Osteocyte (in vitro differentiated cells): Measurements from ENCODE around the gene CASP7. TPM values are rescaled to one million over a fixed set of nuclear protein-coding genes. Genes with fewer than 3 reads are reported as not detected.
"Not testable (repeated sequence)": the region's sequence is repeated elsewhere in the genome, so short reads cannot be mapped to it uniquely, and the experiment has no call there.

ENCODE experiments used
- DNase-seq: peaks from one replicate; pipeline ENCODE4 v3.0.0; 2021; ENCODE audit warnings: mixed read lengths; ENCODE audit not compliant: unreplicated experiment; ENCODE audit errors: extremely low spot score
- H3K27ac Mint-ChIP-seq: one replicate; pipeline ENCODE4 v1.8.0; 2021; ENCODE audit warnings: mild to moderate bottlenecking, mixed read lengths; ENCODE audit not compliant: unreplicated experiment
- H3K27me3 Mint-ChIP-seq: one replicate; pipeline ENCODE4 v1.8.0; 2021; ENCODE audit warnings: mixed read lengths; ENCODE audit not compliant: unreplicated experiment
- H3K36me3 Mint-ChIP-seq: one replicate; pipeline ENCODE4 v1.8.0; 2021; ENCODE audit warnings: mixed read lengths; ENCODE audit not compliant: unreplicated experiment
- H3K4me1 Mint-ChIP-seq: one replicate; pipeline ENCODE4 v1.8.0; 2021; ENCODE audit warnings: mixed read lengths; ENCODE audit not compliant: unreplicated experiment
- H3K4me3 Mint-ChIP-seq: one replicate; pipeline ENCODE4 v1.8.0; 2021; ENCODE audit warnings: mild to moderate bottlenecking, moderate library complexity, mixed read lengths; ENCODE audit not compliant: unreplicated experiment
- H3K9me3 Mint-ChIP-seq: one replicate; pipeline ENCODE4 v1.8.0; 2021; ENCODE audit warnings: mixed read lengths; ENCODE audit not compliant: unreplicated experiment
- CTCF ChIP-seq: fragments of 200-600 bp; sonication (generic); IDR thresholded peaks from 2 replicates; pipeline ENCODE4 v1.5.0; 2021; ENCODE audit warnings: antibody characterized with exemption, mild to moderate bottlenecking, moderate library complexity
- total RNA-seq: library from RNA; stranded (reverse); gene quantifications from 2 replicates; pipeline ENCODE4 v1.2.1, GENCODE V29; 2021

CASP7 gene
- total RNA-seq, 1 donor from 2014 or later, result 30.1 TPM

GRCh38 chr10:113762083-113762482 lies 82.4 kb downstream of the CASP7 start:
- peaks cover 1% of the 10 kb centered on the region for H3K36me3 Mint-ChIP-seq
- peaks cover 54% of the 10 kb centered on the region for H3K27me3 Mint-ChIP-seq
- H3K4me3 Mint-ChIP-seq, result no peak overlapping the region
- no peaks in the 10 kb centered on the region for H3K4me1 Mint-ChIP-seq
- peaks cover 8% of the 10 kb centered on the region for H3K9me3 Mint-ChIP-seq
- H3K27ac Mint-ChIP-seq, result no peak overlapping the region
- no peak for TF ChIP-seq CTCF
- DNase-seq, result no peak

GRCh38 chr10:113764582-113764981 lies 84.9 kb downstream of the CASP7 start:
- Mint-ChIP-seq H3K27me3 (peaks cover 70% of the 10 kb centered on the region), H3K4me1 (no peaks in the 10 kb centered on the region), H3K9me3 (peaks cover 8% of the 10 kb centered on the region), H3K36me3 (peaks cover 1% of the 10 kb centered on the region), H3K4me3 (no peak overlapping the region), H3K27ac (no peak overlapping the region)
- no peak for DNase-seq
- TF ChIP-seq CTCF, result no peak

- TF ChIP-seq CTCF, result no peak
- Mint-ChIP-seq H3K9me3 (peaks cover 8% of the 10 kb centered on the region), H3K36me3 (peaks cover 1% of the 10 kb centered on the region), H3K4me3 (no peak overlapping the region), H3K27me3 (peaks cover 72% of the 10 kb centered on the region), H3K4me1 (no peaks in the 10 kb centered on the region), H3K27ac (no peak overlapping the region)
- DNase-seq, result no peak
These were observed 86.2 kb downstream of the CASP7 start for GRCh38 chr10:113765910-113766309.

- Mint-ChIP-seq H3K9me3 (peaks cover 8% of the 10 kb centered on the region), H3K27me3 (peaks cover 80% of the 10 kb centered on the region), H3K4me3 (no peak overlapping the region), H3K36me3 (peaks cover 1% of the 10 kb centered on the region), H3K4me1 (peaks cover 2% of the 10 kb centered on the region), H3K27ac (no peak overlapping the region)
- no peak for TF ChIP-seq CTCF
- no peak for DNase-seq
These were observed 87.5 kb downstream of the CASP7 start for GRCh38 chr10:113767222-113767621.

GRCh38 chr10:113770346-113770745 lies 90.6 kb downstream of the CASP7 start:
- H3K4me3 Mint-ChIP-seq, result no peak overlapping the region
- TF ChIP-seq CTCF, result no peak
- peaks cover 2% of the 10 kb centered on the region for H3K4me1 Mint-ChIP-seq
- H3K27ac Mint-ChIP-seq, result no peak overlapping the region
- no peak for DNase-seq
- H3K36me3 Mint-ChIP-seq, result no peaks in the 10 kb centered on the region
- no peaks in the 10 kb centered on the region for H3K9me3 Mint-ChIP-seq
- H3K27me3 Mint-ChIP-seq, result peaks cover 68% of the 10 kb centered on the region

- H3K9me3 Mint-ChIP-seq, H3K4me1 Mint-ChIP-seq, H3K4me3 Mint-ChIP-seq, H3K36me3 Mint-ChIP-seq, H3K27ac Mint-ChIP-seq, DNase-seq: not testable (repeated sequence)
- H3K27me3 Mint-ChIP-seq, result peaks cover 69% of the 10 kb centered on the region
These were observed 91.4 kb downstream of the CASP7 start for GRCh38 chr10:113771131-113771530.
